ENCODE results near the gene RGR. TPM values are rescaled to one million over a fixed set of nuclear protein-coding genes. Genes with fewer than 3 reads are reported as not detected.

Gene RGR
- total RNA-seq, 1 donor from 2014 or later = 1.9 TPM

DNA sequence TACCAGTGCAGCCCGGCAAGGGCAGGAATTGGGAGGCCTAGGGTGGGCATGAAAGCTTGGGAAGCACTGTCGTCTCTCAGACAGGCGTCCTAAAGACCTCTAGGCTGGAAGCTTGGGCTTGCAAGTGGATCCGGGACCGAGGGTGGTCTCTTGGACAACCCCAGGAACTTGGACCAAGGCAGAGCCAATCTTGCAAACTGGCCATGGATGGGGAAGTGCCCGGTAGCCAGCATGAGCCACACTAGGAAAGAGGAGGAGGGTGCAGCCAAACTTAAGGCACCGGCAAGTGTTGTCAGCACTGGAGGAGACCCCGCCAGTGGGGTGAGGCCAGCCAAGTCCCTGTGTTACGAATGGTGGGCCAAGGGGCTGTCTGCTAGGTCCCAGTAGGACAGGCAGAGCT, 28.0 kb upstream of the RGR start:
- no peaks in the 10 kb centered on the region for H3K4me1 ChIP-seq
- H4K20me1 ChIP-seq (ENCODE audit: low read depth) = no peaks in the 10 kb centered on the region
- no peak overlapping the region for H3K4me3 Mint-ChIP-seq
- no peaks in the 10 kb centered on the region for H3K36me3 Mint-ChIP-seq
- H3K27me3 ChIP-seq = no peaks in the 10 kb centered on the region
- no peak overlapping the region for H3K27ac Mint-ChIP-seq
- H3K79me2 ChIP-seq (ENCODE audit: low read depth) = no peaks in the 10 kb centered on the region
- H3K9ac ChIP-seq = no peak overlapping the region
- no peak for DNase-seq (ENCODE audit: low spot score)
- no peak for TF ChIP-seq CTCF (IDR thresholded peaks at IDR 0.05)
- no peak for TF ChIP-seq EZH2phosphoT487 (IDR thresholded peaks at IDR 0.05)
- TF ChIP-seq EZH2 (IDR thresholded peaks at IDR 0.05) = no peak
- no peak overlapping the region for H3K4me2 ChIP-seq
- no peaks in the 10 kb centered on the region for H3K9me3 ChIP-seq (ENCODE audit: low read depth)
- H3K27me3 Mint-ChIP-seq (ENCODE audit: insufficient read depth, low read depth) = peaks cover 14% of the 10 kb centered on the region
- no peaks in the 10 kb centered on the region for H3F3A ChIP-seq (ENCODE audit: low read depth)
- no peaks in the 10 kb centered on the region for H3K36me3 ChIP-seq
- H3K9me3 Mint-ChIP-seq = peaks cover 2% of the 10 kb centered on the region
- H3K4me3 ChIP-seq = no peak overlapping the region
- H2AFZ ChIP-seq (replicated peaks) = no peak overlapping the region
- no peaks in the 10 kb centered on the region for H3K4me1 Mint-ChIP-seq
- H3K27ac ChIP-seq = no peak overlapping the region

- TF ChIP-seq CTCF (IDR thresholded peaks at IDR 0.05) (no peak), EZH2phosphoT487 (IDR thresholded peaks at IDR 0.05) (no peak), EZH2 (IDR thresholded peaks at IDR 0.05) (no peak)
- no peak overlapping the region for H3K4me3 Mint-ChIP-seq
These were observed 27.1 kb upstream of the RGR start for GRCh38 chr10:84217746-84218145.

DNA sequence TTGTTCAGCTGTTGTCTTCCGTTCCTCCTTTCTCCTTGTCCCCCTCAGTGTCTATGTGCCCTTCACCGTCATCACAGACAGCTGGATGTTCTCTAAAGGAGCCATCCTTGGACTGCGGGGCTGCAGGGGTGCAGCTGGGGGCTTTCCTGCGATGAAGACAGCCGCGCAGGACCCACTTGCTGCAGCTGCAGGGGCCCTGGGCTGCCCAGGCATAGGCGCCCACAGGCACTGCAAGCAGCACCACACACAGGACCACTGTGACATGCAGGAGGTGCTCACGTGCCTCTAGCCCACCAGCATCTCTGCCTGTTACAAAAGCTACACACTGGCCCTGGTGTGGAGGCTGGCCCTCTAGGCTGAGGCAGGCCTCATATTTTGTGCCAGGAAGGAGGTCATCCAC, 22.9 kb upstream of the RGR start:
- no peak overlapping the region for H3K27ac ChIP-seq
- no peak overlapping the region for H3K4me3 Mint-ChIP-seq
- peaks cover 2% of the 10 kb centered on the region for H3K9me3 Mint-ChIP-seq
- H2AFZ ChIP-seq (replicated peaks) = no peak overlapping the region
- DNase-seq (ENCODE audit: low spot score) = no peak
- no peaks in the 10 kb centered on the region for H3K27me3 ChIP-seq
- peaks cover 9% of the 10 kb centered on the region for H3K4me1 ChIP-seq
- H3K36me3 Mint-ChIP-seq = no peaks in the 10 kb centered on the region
- H3K79me2 ChIP-seq (ENCODE audit: low read depth) = no peaks in the 10 kb centered on the region
- TF ChIP-seq EZH2 (IDR thresholded peaks at IDR 0.05) (no peak), CTCF (IDR thresholded peaks at IDR 0.05) (no peak), EZH2phosphoT487 (IDR thresholded peaks at IDR 0.05) (no peak)
- no peak overlapping the region for H3K4me2 ChIP-seq
- H3K9ac ChIP-seq = no peak overlapping the region
- no peak overlapping the region for H3K27ac Mint-ChIP-seq
- H3F3A ChIP-seq (ENCODE audit: low read depth) = peaks cover 7% of the 10 kb centered on the region
- H3K4me1 Mint-ChIP-seq = peaks cover 8% of the 10 kb centered on the region
- no peaks in the 10 kb centered on the region for H3K9me3 ChIP-seq (ENCODE audit: low read depth)
- H3K27me3 Mint-ChIP-seq (ENCODE audit: insufficient read depth, low read depth) = peaks cover 17% of the 10 kb centered on the region
- no peak overlapping the region for H3K4me3 ChIP-seq
- no peaks in the 10 kb centered on the region for H4K20me1 ChIP-seq (ENCODE audit: low read depth)
- H3K36me3 ChIP-seq = no peaks in the 10 kb centered on the region

More at GRCh38 chr10:84217746-84218145, 27.1 kb upstream of the RGR start:
- Mint-ChIP-seq H3K27ac (no peak overlapping the region), H3K9me3 (peaks cover 2% of the 10 kb centered on the region), H3K27me3 (ENCODE audit: insufficient read depth, low read depth) (peaks cover 14% of the 10 kb centered on the region), H3K36me3 (no peaks in the 10 kb centered on the region), H3K4me1 (no peaks in the 10 kb centered on the region)
- H3K4me2 ChIP-seq = no peak overlapping the region
- H3K4me3 ChIP-seq = no peak overlapping the region
- no peak overlapping the region for H3K9ac ChIP-seq
- H3K36me3 ChIP-seq = no peaks in the 10 kb centered on the region
- H3K79me2 ChIP-seq (ENCODE audit: low read depth) = no peaks in the 10 kb centered on the region
- no peak overlapping the region for H2AFZ ChIP-seq (replicated peaks)
- H3F3A ChIP-seq (ENCODE audit: low read depth) = no peaks in the 10 kb centered on the region
- H3K9me3 ChIP-seq (ENCODE audit: low read depth) = no peaks in the 10 kb centered on the region
- DNase-seq (ENCODE audit: low spot score) = no peak
- no peaks in the 10 kb centered on the region for H4K20me1 ChIP-seq (ENCODE audit: low read depth)
- H3K27ac ChIP-seq = no peak overlapping the region
- no peaks in the 10 kb centered on the region for H3K27me3 ChIP-seq
- no peaks in the 10 kb centered on the region for H3K4me1 ChIP-seq
